Erythroblast (primary cell): Measurements from ENCODE around the gene TMEM43.

Experiments used
- GATA1 ChIP-seq: IDR thresholded peaks from 2 replicates; pipeline ENCODE4 v1.6.1; 2011; ENCODE audit warnings: low read depth, mild to moderate bottlenecking, control low read depth, low read length, moderate library complexity
- POLR2A ChIP-seq: IDR thresholded peaks from 2 replicates; pipeline ENCODE4 v1.6.1; 2011; ENCODE audit warnings: mild to moderate bottlenecking, low read length

DNA sequence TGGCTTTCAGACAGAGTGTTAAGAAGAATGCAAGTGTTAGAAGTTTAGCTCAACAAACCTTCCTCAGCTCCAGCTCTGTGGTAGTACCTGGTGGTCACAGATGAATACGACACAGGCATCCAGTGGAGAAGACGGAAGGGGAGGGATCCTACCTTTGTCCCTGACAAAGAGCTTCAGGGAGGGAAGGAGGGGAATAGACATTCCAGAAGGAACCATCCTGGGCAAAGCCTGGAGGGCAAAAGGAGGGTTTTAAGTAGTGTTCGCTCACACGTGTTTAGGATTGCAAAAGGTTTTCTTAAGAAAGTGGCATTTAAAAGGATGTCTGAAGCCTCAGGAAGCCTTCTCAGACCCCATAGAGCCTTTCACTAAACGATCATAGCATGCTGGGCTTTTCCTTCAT, 3.0 kb upstream of the TMEM43 start:
- TF ChIP-seq POLR2A = no peak
- no peak for TF ChIP-seq GATA1
